WTC11 (cell line): ENCODE results near the gene PSMD4. TPM values are rescaled to one million over a fixed set of nuclear protein-coding genes. Genes with fewer than 3 reads are reported as not detected.
A peak's percentile ranks its signal among the peaks of the same experiment; 100 is the strongest.

Experiments
- ATAC-seq: fragments of 200-7000 bp; cut with Tn5 transposase; 2 replicates; pipeline ENCODE4 v1.10.0; 2021; ENCODE audit warnings: mild to moderate bottlenecking, moderate library complexity
- CTCF ChIA-PET: fragments of 300-600 bp; sonication (Branson Sonifier 250); formaldehyde crosslinking; loops from one replicate; lab custom pipeline; 2021; ENCODE audit warnings: antibody characterized with exemption; lab: Charles Lee
- POLR2A ChIA-PET: fragments of 350-600 bp; sonication (Branson Sonifier 250); formaldehyde crosslinking; loops from one replicate; lab custom pipeline; 2021; ENCODE audit warnings: antibody characterized with exemption; lab: Charles Lee
- DNase-seq: peaks from one replicate; pipeline ENCODE4 v3.0.0; 2021; ENCODE audit warnings: low spot score
- H3K27ac Mint-ChIP-seq: 2 replicates; pipeline ENCODE4 v1.8.0; 2021; ENCODE audit warnings: mixed read lengths
- H3K27me3 Mint-ChIP-seq: 2 replicates; pipeline ENCODE4 v1.8.0; 2021; ENCODE audit warnings: low read depth, mild to moderate bottlenecking, moderate library complexity, mixed read lengths
- H3K36me3 Mint-ChIP-seq: 2 replicates; pipeline ENCODE4 v1.8.0; 2021; ENCODE audit warnings: mixed read lengths
- H3K4me1 Mint-ChIP-seq: 2 replicates; pipeline ENCODE4 v1.8.0; 2022; ENCODE audit warnings: mixed read lengths
- H3K4me3 Mint-ChIP-seq: 2 replicates; pipeline ENCODE4 v1.8.0; 2021; ENCODE audit warnings: mild to moderate bottlenecking, moderate library complexity, mixed read lengths
- H3K9me3 Mint-ChIP-seq: 2 replicates; pipeline ENCODE4 v1.8.0; 2021; ENCODE audit warnings: mixed read lengths
- ELF4 ChIP-seq: sonication (generic); formaldehyde crosslinking; IDR thresholded peaks from 2 replicates; pipeline ENCODE4 v1.8.1; 2022; ENCODE audit warnings: low read depth, mild to moderate bottlenecking, moderate library complexity, missing genetic modification reagents
- ETV6 ChIP-seq: sonication (generic); formaldehyde crosslinking; IDR thresholded peaks from 2 replicates; pipeline ENCODE4 v1.8.1; 2022; ENCODE audit warnings: mild to moderate bottlenecking, missing genetic modification reagents
- GRHL2 ChIP-seq: fragments of 250-450 bp; sonication (Bioruptor Pico); IDR thresholded peaks from 2 replicates; pipeline ENCODE4 v1.8.0; 2022; ENCODE audit warnings: mild to moderate bottlenecking, moderate library complexity; ENCODE audit not compliant: insufficient replicate concordance, severe bottlenecking
- PRRX2 ChIP-seq: fragments of 250-450 bp; sonication (Bioruptor Pico); IDR thresholded peaks from 2 replicates; pipeline ENCODE4 v1.8.0; 2021; ENCODE audit warnings: mild to moderate bottlenecking
- SP1 ChIP-seq: sonication (generic); formaldehyde crosslinking; conservative IDR thresholded peaks from 2 replicates; pipeline ENCODE4 v1.8.1; 2022; ENCODE audit warnings: missing genetic modification reagents
- TEAD1 ChIP-seq: sonication (generic); formaldehyde crosslinking; IDR thresholded peaks from 2 replicates; pipeline ENCODE4 v1.8.0; 2022; ENCODE audit warnings: mild to moderate bottlenecking, missing genetic modification reagents
- ZNF121 ChIP-seq: sonication (generic); formaldehyde crosslinking; IDR thresholded peaks from 2 replicates; pipeline ENCODE4 v1.8.0; 2023; ENCODE audit warnings: missing genetic modification reagents
- ZNF423 ChIP-seq: fragments of 250-450 bp; sonication (Bioruptor Pico); IDR thresholded peaks from 2 replicates; pipeline ENCODE4 v2.1.2; 2022; ENCODE audit warnings: mild to moderate bottlenecking, moderate library complexity
- total RNA-seq: library from RNA; stranded (reverse); gene quantifications from 3 replicates; pipeline ENCODE4 v1.2.3, GENCODE V29; 2021
- TF ChIP-seq, protein P1 (sequence below): sonication (generic); formaldehyde crosslinking; IDR thresholded peaks from 2 replicates; pipeline ENCODE4 v1.8.0; 2022; ENCODE audit warnings: mild to moderate bottlenecking, missing genetic modification reagents
- TF ChIP-seq, protein P2 (sequence below): sonication (generic); formaldehyde crosslinking; IDR thresholded peaks from 2 replicates; pipeline ENCODE4 v1.8.0; 2022; ENCODE audit warnings: mild to moderate bottlenecking, missing genetic modification reagents
- TF ChIP-seq, protein P3 (sequence below): sonication (generic); formaldehyde crosslinking; IDR thresholded peaks from 2 replicates; pipeline ENCODE4 v1.8.0; 2023; ENCODE audit warnings: missing genetic modification reagents
- TF ChIP-seq, protein P4 (sequence below): sonication (generic); formaldehyde crosslinking; conservative IDR thresholded peaks from 2 replicates; pipeline ENCODE4 v1.8.1; 2023; ENCODE audit warnings: mild to moderate bottlenecking, low read depth, missing genetic modification reagents, moderate library complexity
- TF ChIP-seq, protein P5 (sequence below): sonication (generic); formaldehyde crosslinking; IDR thresholded peaks from 2 replicates; pipeline ENCODE4 v1.8.1; 2022; ENCODE audit warnings: missing genetic modification reagents, borderline replicate concordance
- TF ChIP-seq, protein P6 (sequence below): sonication (generic); formaldehyde crosslinking; IDR thresholded peaks from 2 replicates; pipeline ENCODE4 v1.8.0; 2022; ENCODE audit warnings: missing genetic modification reagents
- TF ChIP-seq, protein P7 (sequence below): sonication (generic); formaldehyde crosslinking; IDR thresholded peaks from 2 replicates; pipeline ENCODE4 v1.8.1; 2023; ENCODE audit warnings: mild to moderate bottlenecking, missing genetic modification reagents, moderate library complexity
- TF ChIP-seq, protein P8 (sequence below): sonication (generic); formaldehyde crosslinking; IDR thresholded peaks from 2 replicates; pipeline ENCODE4 v1.8.0; 2022; ENCODE audit warnings: mild to moderate bottlenecking, missing genetic modification reagents
- TF ChIP-seq, protein P9 (sequence below): fragments of 250-450 bp; sonication (Bioruptor Pico); IDR thresholded peaks from 2 replicates; pipeline ENCODE4 v1.9.0; 2021; ENCODE audit warnings: mild to moderate bottlenecking

Gene PSMD4
- total RNA-seq, 1 experiment from 2014 or later: 202 TPM

DNA sequence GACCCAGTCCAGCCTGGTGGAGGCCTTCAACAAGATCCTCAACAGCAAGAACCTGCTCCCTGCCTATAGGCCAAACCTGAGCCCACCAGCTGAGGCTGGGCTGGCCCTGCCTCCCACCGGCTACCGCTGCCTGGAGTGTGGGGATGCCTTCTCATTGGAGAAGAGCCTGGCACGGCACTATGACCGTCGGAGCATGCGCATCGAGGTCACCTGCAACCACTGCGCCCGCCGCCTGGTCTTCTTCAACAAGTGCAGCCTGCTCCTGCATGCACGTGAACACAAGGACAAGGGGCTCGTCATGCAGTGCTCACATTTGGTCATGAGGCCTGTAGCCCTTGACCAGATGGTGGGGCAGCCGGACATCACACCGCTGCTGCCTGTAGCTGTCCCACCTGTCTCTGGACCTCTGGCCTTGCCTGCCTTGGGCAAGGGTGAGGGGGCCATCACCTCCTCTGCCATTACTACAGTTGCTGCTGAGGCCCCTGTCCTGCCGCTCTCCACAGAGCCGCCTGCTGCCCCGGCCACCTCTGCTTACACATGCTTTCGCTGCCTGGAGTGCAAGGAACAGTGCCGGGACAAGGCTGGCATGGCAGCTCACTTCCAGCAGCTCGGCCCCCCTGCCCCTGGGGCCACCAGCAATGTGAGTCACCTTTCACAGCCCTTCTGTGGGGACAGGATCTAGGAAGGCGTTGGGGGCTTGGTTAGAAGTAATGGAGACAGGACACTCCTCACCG is 33.4 kb downstream of the PSMD4 start:
- POLR2A ChIA-PET: interaction anchor here (0.5 kb wide), 1 partner anchor 107 kb away, joined by 3 read pairs; no protein-coding TSS in a partner anchor
- no peaks in the 10 kb centered on the region for H3K27me3 Mint-ChIP-seq
- TF ChIP-seq TEAD1 (no peak), ZNF121 (CRISPR knock-in tag) (no peak)
- TF ChIP-seq, protein P1, sequence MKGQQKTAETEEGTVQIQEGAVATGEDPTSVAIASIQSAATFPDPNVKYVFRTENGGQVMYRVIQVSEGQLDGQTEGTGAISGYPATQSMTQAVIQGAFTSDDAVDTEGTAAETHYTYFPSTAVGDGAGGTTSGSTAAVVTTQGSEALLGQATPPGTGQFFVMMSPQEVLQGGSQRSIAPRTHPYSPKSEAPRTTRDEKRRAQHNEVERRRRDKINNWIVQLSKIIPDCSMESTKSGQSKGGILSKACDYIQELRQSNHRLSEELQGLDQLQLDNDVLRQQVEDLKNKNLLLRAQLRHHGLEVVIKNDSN (CRISPR knock-in tag): no peak

DNA sequence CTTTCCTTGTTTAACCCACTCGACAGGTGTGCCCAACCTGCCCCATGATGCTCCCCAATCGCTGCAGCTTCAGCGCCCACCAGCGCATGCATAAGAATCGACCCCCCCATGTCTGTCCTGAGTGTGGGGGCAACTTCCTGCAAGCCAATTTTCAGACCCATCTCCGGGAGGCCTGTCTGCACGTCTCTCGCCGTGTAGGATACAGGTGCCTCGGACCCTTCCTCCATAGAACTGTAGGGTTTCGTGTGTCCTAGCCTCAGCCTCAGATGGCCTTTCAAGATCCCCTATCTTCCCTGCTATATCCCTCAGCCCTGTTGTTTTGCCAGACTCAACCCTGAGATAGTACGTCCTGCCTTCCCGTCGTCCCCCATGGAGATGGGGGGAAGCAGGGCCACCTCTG is 34.0 kb downstream of the PSMD4 start:
- H3K4me1 Mint-ChIP-seq: peaks cover 19% of the 10 kb centered on the region
- H3K4me3 Mint-ChIP-seq: no peak overlapping the region
- no peaks in the 10 kb centered on the region for H3K27me3 Mint-ChIP-seq
- POLR2A ChIA-PET: interaction anchor here (0.5 kb wide), 1 partner anchor 107 kb away, joined by 3 read pairs; no protein-coding TSS in a partner anchor
- no peak for DNase-seq
- peaks cover 56% of the 10 kb centered on the region for H3K36me3 Mint-ChIP-seq
- ATAC-seq: no peak
- TF ChIP-seq SP1 (CRISPR knock-in tag) (no peak), GRHL2 (CRISPR knock-in tag) (no peak), ZNF121 (CRISPR knock-in tag) (no peak), ZNF423 (CRISPR knock-in tag) (no peak), PRRX2 (no peak), ELF4 (no peak), ETV6 (CRISPR knock-in tag) (no peak)
- TF ChIP-seq, protein P2, sequence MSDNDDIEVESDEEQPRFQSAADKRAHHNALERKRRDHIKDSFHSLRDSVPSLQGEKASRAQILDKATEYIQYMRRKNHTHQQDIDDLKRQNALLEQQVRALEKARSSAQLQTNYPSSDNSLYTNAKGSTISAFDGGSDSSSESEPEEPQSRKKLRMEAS (CRISPR knock-in tag): no peak
- TF ChIP-seq, protein P3, sequence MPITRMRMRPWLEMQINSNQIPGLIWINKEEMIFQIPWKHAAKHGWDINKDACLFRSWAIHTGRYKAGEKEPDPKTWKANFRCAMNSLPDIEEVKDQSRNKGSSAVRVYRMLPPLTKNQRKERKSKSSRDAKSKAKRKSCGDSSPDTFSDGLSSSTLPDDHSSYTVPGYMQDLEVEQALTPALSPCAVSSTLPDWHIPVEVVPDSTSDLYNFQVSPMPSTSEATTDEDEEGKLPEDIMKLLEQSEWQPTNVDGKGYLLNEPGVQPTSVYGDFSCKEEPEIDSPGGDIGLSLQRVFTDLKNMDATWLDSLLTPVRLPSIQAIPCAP: no peak
- TF ChIP-seq, protein P4, sequence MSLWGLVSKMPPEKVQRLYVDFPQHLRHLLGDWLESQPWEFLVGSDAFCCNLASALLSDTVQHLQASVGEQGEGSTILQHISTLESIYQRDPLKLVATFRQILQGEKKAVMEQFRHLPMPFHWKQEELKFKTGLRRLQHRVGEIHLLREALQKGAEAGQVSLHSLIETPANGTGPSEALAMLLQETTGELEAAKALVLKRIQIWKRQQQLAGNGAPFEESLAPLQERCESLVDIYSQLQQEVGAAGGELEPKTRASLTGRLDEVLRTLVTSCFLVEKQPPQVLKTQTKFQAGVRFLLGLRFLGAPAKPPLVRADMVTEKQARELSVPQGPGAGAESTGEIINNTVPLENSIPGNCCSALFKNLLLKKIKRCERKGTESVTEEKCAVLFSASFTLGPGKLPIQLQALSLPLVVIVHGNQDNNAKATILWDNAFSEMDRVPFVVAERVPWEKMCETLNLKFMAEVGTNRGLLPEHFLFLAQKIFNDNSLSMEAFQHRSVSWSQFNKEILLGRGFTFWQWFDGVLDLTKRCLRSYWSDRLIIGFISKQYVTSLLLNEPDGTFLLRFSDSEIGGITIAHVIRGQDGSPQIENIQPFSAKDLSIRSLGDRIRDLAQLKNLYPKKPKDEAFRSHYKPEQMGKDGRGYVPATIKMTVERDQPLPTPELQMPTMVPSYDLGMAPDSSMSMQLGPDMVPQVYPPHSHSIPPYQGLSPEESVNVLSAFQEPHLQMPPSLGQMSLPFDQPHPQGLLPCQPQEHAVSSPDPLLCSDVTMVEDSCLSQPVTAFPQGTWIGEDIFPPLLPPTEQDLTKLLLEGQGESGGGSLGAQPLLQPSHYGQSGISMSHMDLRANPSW (CRISPR knock-in tag): no peak
- TF ChIP-seq, protein P5, sequence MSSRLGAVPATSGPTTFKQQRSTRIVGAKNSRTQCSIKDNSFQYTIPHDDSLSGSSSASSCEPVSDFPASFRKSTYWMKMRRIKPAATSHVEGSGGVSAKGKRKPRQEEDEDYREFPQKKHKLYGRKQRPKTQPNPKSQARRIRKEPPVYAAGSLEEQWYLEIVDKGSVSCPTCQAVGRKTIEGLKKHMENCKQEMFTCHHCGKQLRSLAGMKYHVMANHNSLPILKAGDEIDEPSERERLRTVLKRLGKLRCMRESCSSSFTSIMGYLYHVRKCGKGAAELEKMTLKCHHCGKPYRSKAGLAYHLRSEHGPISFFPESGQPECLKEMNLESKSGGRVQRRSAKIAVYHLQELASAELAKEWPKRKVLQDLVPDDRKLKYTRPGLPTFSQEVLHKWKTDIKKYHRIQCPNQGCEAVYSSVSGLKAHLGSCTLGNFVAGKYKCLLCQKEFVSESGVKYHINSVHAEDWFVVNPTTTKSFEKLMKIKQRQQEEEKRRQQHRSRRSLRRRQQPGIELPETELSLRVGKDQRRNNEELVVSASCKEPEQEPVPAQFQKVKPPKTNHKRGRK (CRISPR knock-in tag): no peak
- TF ChIP-seq, protein P6, sequence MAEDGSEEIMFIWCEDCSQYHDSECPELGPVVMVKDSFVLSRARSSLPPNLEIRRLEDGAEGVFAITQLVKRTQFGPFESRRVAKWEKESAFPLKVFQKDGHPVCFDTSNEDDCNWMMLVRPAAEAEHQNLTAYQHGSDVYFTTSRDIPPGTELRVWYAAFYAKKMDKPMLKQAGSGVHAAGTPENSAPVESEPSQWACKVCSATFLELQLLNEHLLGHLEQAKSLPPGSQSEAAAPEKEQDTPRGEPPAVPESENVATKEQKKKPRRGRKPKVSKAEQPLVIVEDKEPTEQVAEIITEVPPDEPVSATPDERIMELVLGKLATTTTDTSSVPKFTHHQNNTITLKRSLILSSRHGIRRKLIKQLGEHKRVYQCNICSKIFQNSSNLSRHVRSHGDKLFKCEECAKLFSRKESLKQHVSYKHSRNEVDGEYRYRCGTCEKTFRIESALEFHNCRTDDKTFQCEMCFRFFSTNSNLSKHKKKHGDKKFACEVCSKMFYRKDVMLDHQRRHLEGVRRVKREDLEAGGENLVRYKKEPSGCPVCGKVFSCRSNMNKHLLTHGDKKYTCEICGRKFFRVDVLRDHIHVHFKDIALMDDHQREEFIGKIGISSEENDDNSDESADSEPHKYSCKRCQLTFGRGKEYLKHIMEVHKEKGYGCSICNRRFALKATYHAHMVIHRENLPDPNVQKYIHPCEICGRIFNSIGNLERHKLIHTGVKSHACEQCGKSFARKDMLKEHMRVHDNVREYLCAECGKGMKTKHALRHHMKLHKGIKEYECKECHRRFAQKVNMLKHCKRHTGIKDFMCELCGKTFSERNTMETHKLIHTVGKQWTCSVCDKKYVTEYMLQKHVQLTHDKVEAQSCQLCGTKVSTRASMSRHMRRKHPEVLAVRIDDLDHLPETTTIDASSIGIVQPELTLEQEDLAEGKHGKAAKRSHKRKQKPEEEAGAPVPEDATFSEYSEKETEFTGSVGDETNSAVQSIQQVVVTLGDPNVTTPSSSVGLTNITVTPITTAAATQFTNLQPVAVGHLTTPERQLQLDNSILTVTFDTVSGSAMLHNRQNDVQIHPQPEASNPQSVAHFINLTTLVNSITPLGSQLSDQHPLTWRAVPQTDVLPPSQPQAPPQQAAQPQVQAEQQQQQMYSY (CRISPR knock-in tag): no peak
- TF ChIP-seq, protein P1 (CRISPR knock-in tag): no peak
- TF ChIP-seq, protein P7, sequence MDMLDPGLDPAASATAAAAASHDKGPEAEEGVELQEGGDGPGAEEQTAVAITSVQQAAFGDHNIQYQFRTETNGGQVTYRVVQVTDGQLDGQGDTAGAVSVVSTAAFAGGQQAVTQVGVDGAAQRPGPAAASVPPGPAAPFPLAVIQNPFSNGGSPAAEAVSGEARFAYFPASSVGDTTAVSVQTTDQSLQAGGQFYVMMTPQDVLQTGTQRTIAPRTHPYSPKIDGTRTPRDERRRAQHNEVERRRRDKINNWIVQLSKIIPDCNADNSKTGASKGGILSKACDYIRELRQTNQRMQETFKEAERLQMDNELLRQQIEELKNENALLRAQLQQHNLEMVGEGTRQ (CRISPR knock-in tag): no peak
- TF ChIP-seq, protein P8, sequence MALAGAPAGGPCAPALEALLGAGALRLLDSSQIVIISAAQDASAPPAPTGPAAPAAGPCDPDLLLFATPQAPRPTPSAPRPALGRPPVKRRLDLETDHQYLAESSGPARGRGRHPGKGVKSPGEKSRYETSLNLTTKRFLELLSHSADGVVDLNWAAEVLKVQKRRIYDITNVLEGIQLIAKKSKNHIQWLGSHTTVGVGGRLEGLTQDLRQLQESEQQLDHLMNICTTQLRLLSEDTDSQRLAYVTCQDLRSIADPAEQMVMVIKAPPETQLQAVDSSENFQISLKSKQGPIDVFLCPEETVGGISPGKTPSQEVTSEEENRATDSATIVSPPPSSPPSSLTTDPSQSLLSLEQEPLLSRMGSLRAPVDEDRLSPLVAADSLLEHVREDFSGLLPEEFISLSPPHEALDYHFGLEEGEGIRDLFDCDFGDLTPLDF (CRISPR knock-in tag): no peak
- TF ChIP-seq, protein P9, sequence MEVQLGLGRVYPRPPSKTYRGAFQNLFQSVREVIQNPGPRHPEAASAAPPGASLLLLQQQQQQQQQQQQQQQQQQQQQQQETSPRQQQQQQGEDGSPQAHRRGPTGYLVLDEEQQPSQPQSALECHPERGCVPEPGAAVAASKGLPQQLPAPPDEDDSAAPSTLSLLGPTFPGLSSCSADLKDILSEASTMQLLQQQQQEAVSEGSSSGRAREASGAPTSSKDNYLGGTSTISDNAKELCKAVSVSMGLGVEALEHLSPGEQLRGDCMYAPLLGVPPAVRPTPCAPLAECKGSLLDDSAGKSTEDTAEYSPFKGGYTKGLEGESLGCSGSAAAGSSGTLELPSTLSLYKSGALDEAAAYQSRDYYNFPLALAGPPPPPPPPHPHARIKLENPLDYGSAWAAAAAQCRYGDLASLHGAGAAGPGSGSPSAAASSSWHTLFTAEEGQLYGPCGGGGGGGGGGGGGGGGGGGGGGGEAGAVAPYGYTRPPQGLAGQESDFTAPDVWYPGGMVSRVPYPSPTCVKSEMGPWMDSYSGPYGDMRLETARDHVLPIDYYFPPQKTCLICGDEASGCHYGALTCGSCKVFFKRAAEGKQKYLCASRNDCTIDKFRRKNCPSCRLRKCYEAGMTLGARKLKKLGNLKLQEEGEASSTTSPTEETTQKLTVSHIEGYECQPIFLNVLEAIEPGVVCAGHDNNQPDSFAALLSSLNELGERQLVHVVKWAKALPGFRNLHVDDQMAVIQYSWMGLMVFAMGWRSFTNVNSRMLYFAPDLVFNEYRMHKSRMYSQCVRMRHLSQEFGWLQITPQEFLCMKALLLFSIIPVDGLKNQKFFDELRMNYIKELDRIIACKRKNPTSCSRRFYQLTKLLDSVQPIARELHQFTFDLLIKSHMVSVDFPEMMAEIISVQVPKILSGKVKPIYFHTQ: no peak
- H3K27ac Mint-ChIP-seq: peak overlapping the region; percentile 13; the same call in 1 of the 2 replicates
- CTCF ChIA-PET: no interaction called here
- no peaks in the 10 kb centered on the region for H3K9me3 Mint-ChIP-seq

More for the DNA sequence above, 33.4 kb downstream of the PSMD4 start:
- CTCF ChIA-PET: interaction anchor here (1.1 kb wide), 1 partner anchor 13 kb away, joined by 4 read pairs; no protein-coding TSS in a partner anchor
- Mint-ChIP-seq H3K36me3 (peaks cover 53% of the 10 kb centered on the region), H3K27ac (no peak overlapping the region), H3K9me3 (no peaks in the 10 kb centered on the region), H3K4me3 (no peak overlapping the region), H3K4me1 (peaks cover 21% of the 10 kb centered on the region)
- ATAC-seq (no peak), DNase-seq (no peak)
